Loucy (cell line): ENCODE results near the gene TRMT11.

Source experiments
- H2AFZ ChIP-seq: fragments of 200-600 bp; sonication (generic); 2 replicates; pipeline ENCODE4 v1.6.0; 2016; ENCODE audit warnings: antibody characterized with exemption, mild to moderate bottlenecking, low read length, moderate library complexity
- H3F3A ChIP-seq: fragments of 200-600 bp; 2 replicates; pipeline ENCODE4 v1.6.0; 2016; ENCODE audit warnings: antibody characterized with exemption, low read depth, mild to moderate bottlenecking
- H3K27me3 ChIP-seq: fragments of 200-600 bp; sonication (generic); 2 replicates; pipeline ENCODE4 v1.6.1; 2014; ENCODE audit warnings: low read length, mild to moderate bottlenecking; ENCODE audit not compliant: insufficient read depth, poor library complexity, severe bottlenecking
- H3K36me3 ChIP-seq: fragments of 200-600 bp; sonication (generic); 2 replicates; pipeline ENCODE4 v1.6.1; 2016; ENCODE audit warnings: low read length; ENCODE audit not compliant: insufficient read depth
- H3K4me1 ChIP-seq: fragments of 200-600 bp; sonication (generic); 2 replicates; pipeline ENCODE4 v1.5.1; 2014; ENCODE audit warnings: low read length, mild to moderate bottlenecking; ENCODE audit not compliant: insufficient read depth, poor library complexity, severe bottlenecking
- H3K4me2 ChIP-seq: fragments of 200-600 bp; sonication (generic); 2 replicates; pipeline ENCODE4 v1.6.0; 2014; ENCODE audit warnings: antibody characterized with exemption, low read length, low read depth, mild to moderate bottlenecking; ENCODE audit not compliant: poor library complexity, severe bottlenecking
- H3K4me3 ChIP-seq: fragments of 200-600 bp; sonication (generic); 2 replicates; pipeline ENCODE4 v1.5.1; 2014; ENCODE audit warnings: low read length, mild to moderate bottlenecking, mixed read lengths; ENCODE audit not compliant: poor library complexity, severe bottlenecking
- H3K79me2 ChIP-seq: fragments of 200-600 bp; sonication (generic); 2 replicates; pipeline ENCODE4 v1.6.1; 2014; ENCODE audit warnings: low read length; ENCODE audit not compliant: insufficient read depth
- H3K9ac ChIP-seq: fragments of 200-600 bp; sonication (generic); 2 replicates; pipeline ENCODE4 v1.6.0; 2014; ENCODE audit warnings: mild to moderate bottlenecking, low read depth, low read length, moderate library complexity; ENCODE audit not compliant: poor library complexity, severe bottlenecking
- H3K9me2 ChIP-seq: fragments of 200-600 bp; sonication (generic); replicated peaks from 2 replicates; pipeline ENCODE4 v1.6.1; 2016; ENCODE audit warnings: low read depth, low read length, mixed read lengths
- H3K9me3 ChIP-seq: fragments of 200-600 bp; sonication (generic); 2 replicates; pipeline ENCODE4 v1.6.1; 2014; ENCODE audit warnings: mild to moderate bottlenecking, antibody characterized with exemption, low read length, low read depth; ENCODE audit not compliant: insufficient read depth
- H4K20me1 ChIP-seq: fragments of 200-600 bp; sonication (generic); 2 replicates; pipeline ENCODE4 v1.6.0; 2014; ENCODE audit warnings: antibody characterized with exemption, low read length, mild to moderate bottlenecking; ENCODE audit not compliant: insufficient read depth, poor library complexity, severe bottlenecking
- CTCF ChIP-seq: fragments of 200-600 bp; sonication (generic); conservative IDR thresholded peaks from 2 replicates; pipeline ENCODE4 v1.5.1; 2014; ENCODE audit warnings: mild to moderate bottlenecking, antibody characterized with exemption, low read length
- EZH2phosphoT487 ChIP-seq: fragments of 200-600 bp; IDR thresholded peaks from 2 replicates; pipeline ENCODE4 v1.6.1; 2018; ENCODE audit warnings: antibody characterized with exemption, mild to moderate bottlenecking, moderate library complexity, borderline replicate concordance

Gene TRMT11

GRCh38 chr6:126083875-126084274, 97.5 kb downstream of the TRMT11 start:
- Histone ChIP-seq H2AFZ (no peak overlapping the region), H3K9ac (no peak overlapping the region), H3K4me3 (no peak overlapping the region)

GRCh38 chr6:126086560-126086959, 100.2 kb downstream of the TRMT11 start:
- no peaks in the 10 kb centered on the region for H3K4me1 ChIP-seq
- H2AFZ ChIP-seq, result no peak overlapping the region
- H3K79me2 ChIP-seq, result no peaks in the 10 kb centered on the region
- no peaks in the 10 kb centered on the region for H3K27me3 ChIP-seq
- no peak overlapping the region for H3K4me3 ChIP-seq
- TF ChIP-seq EZH2phosphoT487 (no peak), CTCF (no peak)
- no peak overlapping the region for H3K4me2 ChIP-seq
- no peaks in the 10 kb centered on the region for H4K20me1 ChIP-seq
- no peaks in the 10 kb centered on the region for H3K9me3 ChIP-seq
- H3F3A ChIP-seq, result no peaks in the 10 kb centered on the region
- no peaks in the 10 kb centered on the region for H3K36me3 ChIP-seq
- no peak overlapping the region for H3K9ac ChIP-seq
- H3K9me2 ChIP-seq, result no peaks in the 10 kb centered on the region

More at GRCh38 chr6:126083875-126084274, 97.5 kb downstream of the TRMT11 start:
- TF ChIP-seq CTCF, result no peak
- no peak for TF ChIP-seq EZH2phosphoT487
- H3K79me2 ChIP-seq, result no peaks in the 10 kb centered on the region
- no peaks in the 10 kb centered on the region for H4K20me1 ChIP-seq
- H3K9me2 ChIP-seq, result no peaks in the 10 kb centered on the region
- H3F3A ChIP-seq, result no peaks in the 10 kb centered on the region
- no peaks in the 10 kb centered on the region for H3K36me3 ChIP-seq
- H3K4me1 ChIP-seq, result no peaks in the 10 kb centered on the region
- no peak overlapping the region for H3K4me2 ChIP-seq
- no peaks in the 10 kb centered on the region for H3K9me3 ChIP-seq
- no peaks in the 10 kb centered on the region for H3K27me3 ChIP-seq
